ENCODE results near the gene SEMA4D. TPM values are rescaled to one million over a fixed set of nuclear protein-coding genes. Genes with fewer than 3 reads are reported as not detected.

The SEMA4D gene
- total RNA-seq, 4 donors from 2014 or later, result 1.5 to 27.8 (median 11.6) TPM

GRCh38 chr9:89536600-89536999 lies 38.7 kb upstream of the SEMA4D start:
- Histone ChIP-seq H3K27me3 (no peaks in the 10 kb centered on the region), H3K27ac (no peak overlapping the region), H3K4me1 (no peaks in the 10 kb centered on the region), H3K36me3 (no peaks in the 10 kb centered on the region), H3K9me3 (no peaks in the 10 kb centered on the region), H3K4me3 (no peak overlapping the region)
- DNase-seq, result no peak
- intact Hi-C loops (cut with DNase I; ENCODE audit: low total_unique reads), result no loop called here
- TF ChIP-seq POLR2A (IDR thresholded peaks at IDR 0.05) (no peak), CTCF (IDR thresholded peaks at IDR 0.05) (no peak)

- no peak overlapping the region for H3K27ac ChIP-seq
- TF ChIP-seq CTCF (IDR thresholded peaks at IDR 0.05), result no peak
- TF ChIP-seq POLR2A (IDR thresholded peaks at IDR 0.05), result no peak
- H3K4me1 ChIP-seq, result no peaks in the 10 kb centered on the region
- no peaks in the 10 kb centered on the region for H3K9me3 ChIP-seq
- H3K4me3 ChIP-seq, result no peak overlapping the region
- intact Hi-C loops (cut with DNase I; ENCODE audit: low total_unique reads), result no loop called here
- no peaks in the 10 kb centered on the region for H3K36me3 ChIP-seq
- no peak for DNase-seq
- no peaks in the 10 kb centered on the region for H3K27me3 ChIP-seq
These were observed 38.2 kb upstream of the SEMA4D start for GRCh38 chr9:89536145-89536574.

- H3K4me1 ChIP-seq, result no peaks in the 10 kb centered on the region
- no peaks in the 10 kb centered on the region for H3K36me3 ChIP-seq
- no peak for TF ChIP-seq CTCF (IDR thresholded peaks at IDR 0.05)
- TF ChIP-seq POLR2A (IDR thresholded peaks at IDR 0.05), result no peak
- H3K9me3 ChIP-seq, result no peaks in the 10 kb centered on the region
- no peak for DNase-seq
- H3K27ac ChIP-seq, result no peak overlapping the region
- intact Hi-C loops (cut with DNase I; ENCODE audit: low total_unique reads), result no loop called here
- no peak overlapping the region for H3K4me3 ChIP-seq
- H3K27me3 ChIP-seq, result no peaks in the 10 kb centered on the region
These were observed 37.5 kb upstream of the SEMA4D start for GRCh38 chr9:89535461-89535860.

GRCh38 chr9:89534515-89535287 lies 36.8 kb upstream of the SEMA4D start:
- no peak overlapping the region for H3K4me3 ChIP-seq
- TF ChIP-seq POLR2A (IDR thresholded peaks at IDR 0.05) (no peak), CTCF (IDR thresholded peaks at IDR 0.05) (no peak)
- DNase-seq, result no peak
- H3K9me3 ChIP-seq, result no peaks in the 10 kb centered on the region
- H3K4me1 ChIP-seq, result no peaks in the 10 kb centered on the region
- no peaks in the 10 kb centered on the region for H3K36me3 ChIP-seq
- intact Hi-C loops (cut with DNase I; ENCODE audit: low total_unique reads), result no loop called here
- H3K27me3 ChIP-seq, result no peaks in the 10 kb centered on the region
- H3K27ac ChIP-seq, result no peak overlapping the region

- Histone ChIP-seq H3K27me3 (no peaks in the 10 kb centered on the region), H3K4me1 (no peaks in the 10 kb centered on the region), H3K27ac (no peak overlapping the region), H3K9me3 (no peaks in the 10 kb centered on the region), H3K36me3 (no peaks in the 10 kb centered on the region), H3K4me3 (no peak overlapping the region)
- TF ChIP-seq CTCF (IDR thresholded peaks at IDR 0.05), result no peak
- TF ChIP-seq POLR2A (IDR thresholded peaks at IDR 0.05), result no peak
- no peak for DNase-seq
- intact Hi-C loops (cut with DNase I; ENCODE audit: low total_unique reads), result no loop called here
These were observed 35.6 kb upstream of the SEMA4D start for GRCh38 chr9:89533411-89534095.

Data from uterus (tissue), 4 donors.